SK-N-SH treated with all-trans-retinoic acid at 6 μM for 48 hours (cell line): ENCODE measurements around the gene OR52B4.
"Not testable (repeated sequence)": the region's sequence is repeated elsewhere in the genome, so short reads cannot be mapped to it uniquely, and the experiment has no call there.

Experiments
- ATAC-seq: fragments of 200-7000 bp; cut with Tn5 transposase; 3 replicates; pipeline ENCODE4 v1.9.1; 2020; ENCODE audit warnings: mild to moderate bottlenecking, moderate library complexity
- ISL1 ChIP-seq: fragments of 250-450 bp; sonication (Bioruptor Pico); IDR thresholded peaks from 2 replicates; pipeline ENCODE4 v2.1.2; 2022; ENCODE audit warnings: mild to moderate bottlenecking, moderate library complexity
- OSR1 ChIP-seq: fragments of 250-450 bp; sonication (Bioruptor Pico); IDR thresholded peaks from 2 replicates; pipeline ENCODE4 v1.8.0; 2022; ENCODE audit warnings: moderate library complexity, mild to moderate bottlenecking, inconsistent platforms
- RARB ChIP-seq: fragments of 250-450 bp; sonication (Bioruptor Pico); IDR thresholded peaks from 2 replicates; pipeline ENCODE4 v1.8.0; 2021; ENCODE audit warnings: mild to moderate bottlenecking, moderate library complexity
- TCF4 ChIP-seq: fragments of 250-450 bp; sonication (Bioruptor Pico); IDR thresholded peaks from 2 replicates; pipeline ENCODE4 v1.8.0; 2021; ENCODE audit warnings: mild to moderate bottlenecking, moderate library complexity, borderline replicate concordance
- TOX ChIP-seq: fragments of 250-450 bp; sonication (Bioruptor Pico); IDR thresholded peaks from 2 replicates; pipeline ENCODE4 v1.8.0; 2021; ENCODE audit warnings: mild to moderate bottlenecking, moderate library complexity, borderline replicate concordance
- TSHZ2 ChIP-seq: fragments of 250-450 bp; sonication (Bioruptor Pico); IDR thresholded peaks from 2 replicates; pipeline ENCODE4 v1.5.0; 2020; ENCODE audit warnings: mild to moderate bottlenecking, moderate library complexity
- ZFP30 ChIP-seq: fragments of 450-650 bp; formaldehyde crosslinking; IDR thresholded peaks from 2 replicates; pipeline ENCODE4 v1.5.0; 2022; ENCODE audit warnings: mild to moderate bottlenecking, moderate library complexity

OR52B4 gene

GRCh38 chr11:4370166-4370565 lies 2.0 kb upstream of the OR52B4 start:
- TF ChIP-seq ISL1 (no peak), TCF4 (CRISPR knock-in tag) (no peak), TOX (CRISPR knock-in tag) (no peak), TSHZ2 (CRISPR knock-in tag) (no peak), RARB (no peak), OSR1 (CRISPR knock-in tag) (no peak), ZFP30 (CRISPR knock-in tag) (no peak)
- TF ChIP-seq, all 23 proteins: peak for 0
- ATAC-seq = no peak

- not testable (repeated sequence) for ATAC-seq
These were observed 20.0 kb downstream of the OR52B4 start for GRCh38 chr11:4348142-4348541.

GRCh38 chr11:4345366-4345765 lies 22.8 kb downstream of the OR52B4 start:
- ATAC-seq = not testable (repeated sequence)

GRCh38 chr11:4334356-4334755 lies 33.8 kb downstream of the OR52B4 start:
- ATAC-seq = not testable (repeated sequence)
